Tibial nerve (tissue), 4 donors: ENCODE measurements around the gene ASCL1. TPM values are rescaled to one million over a fixed set of nuclear protein-coding genes. Genes with fewer than 3 reads are reported as not detected.

ENCODE experiments used
- DNase-seq, 2 donors: peaks; one replicate each; pipeline ENCODE4 v3.0.0-alpha.2; 2019; ENCODE audit warnings: low spot score in 2 of 2
- H3K27ac ChIP-seq, 4 donors: fragments of 200-600 bp; sonication (generic) in 3 of 4; one replicate each; pipeline ENCODE4 v1.5.1; 2017 to 2019; ENCODE audit warnings: mild to moderate bottlenecking in 1 of 4
- H3K27me3 ChIP-seq, 2 donors: fragments of 200-600 bp; sonication (generic) in 1 of 2; one replicate each; pipeline versions ENCODE4 v1.5.1 to v1.6.0; 2017 to 2019
- H3K36me3 ChIP-seq, 3 donors: fragments of 200-600 bp; sonication (generic); one replicate each; pipeline ENCODE4 v1.5.1; 2018 to 2019
- H3K4me1 ChIP-seq, 4 donors: fragments of 200-600 bp; sonication (generic) in 3 of 4; one replicate each; pipeline ENCODE4 v1.5.1; 2017 to 2019
- H3K4me3 ChIP-seq, 4 donors: fragments of 200-600 bp; sonication (generic) in 3 of 4; one replicate each; pipeline ENCODE4 v1.5.1; 2017 to 2019; ENCODE audit warnings: mild to moderate bottlenecking in 1 of 4, moderate library complexity in 1 of 4
- H3K9me3 ChIP-seq, 4 donors: fragments of 200-600 bp; sonication (generic) in 3 of 4; one replicate each; pipeline ENCODE4 v1.5.1; 2017 to 2019
- CTCF ChIP-seq, 5 experiments: fragments of 200-600 bp in 3 of 5; fragments of 450-650 bp in 2 of 5; sonication (generic) in 3 of 5; IDR thresholded peaks; one replicate each; pipeline ENCODE4 v1.5.1; 2016 to 2019; ENCODE audit warnings: antibody characterized with exemption in 5 of 5, mild to moderate bottlenecking in 3 of 5, moderate library complexity in 2 of 5
- EP300 ChIP-seq, 2 donors: sonication (generic); formaldehyde crosslinking; IDR thresholded peaks; one replicate each; pipeline ENCODE4 v1.6.1; 2017; ENCODE audit warnings: antibody characterized with exemption in 2 of 2, mild to moderate bottlenecking in 1 of 2
- POLR2A ChIP-seq, 2 donors: fragments of 450-650 bp; IDR thresholded peaks; one replicate each; pipeline ENCODE4 v1.6.1; 2017; ENCODE audit warnings: antibody characterized with exemption in 2 of 2, mild to moderate bottlenecking in 2 of 2, moderate library complexity in 2 of 2
- WGBS, 2 donors: methylation state at CpG; one replicate each; pipeline ENCODE4 v1.1.5; 2018; 5-methylcytosine and 5-hydroxymethylcytosine counted together
- total RNA-seq, 4 donors: library from RNA; depleted of rRNA; stranded (reverse); fragments of >200 nt; gene quantifications; one replicate each; pipeline ENCODE4 v1.1.0, GENCODE V29; 2016

Gene ASCL1
- total RNA-seq, 4 donors from 2014 or later: 1.6 TPM; not detected in 3

DNA sequence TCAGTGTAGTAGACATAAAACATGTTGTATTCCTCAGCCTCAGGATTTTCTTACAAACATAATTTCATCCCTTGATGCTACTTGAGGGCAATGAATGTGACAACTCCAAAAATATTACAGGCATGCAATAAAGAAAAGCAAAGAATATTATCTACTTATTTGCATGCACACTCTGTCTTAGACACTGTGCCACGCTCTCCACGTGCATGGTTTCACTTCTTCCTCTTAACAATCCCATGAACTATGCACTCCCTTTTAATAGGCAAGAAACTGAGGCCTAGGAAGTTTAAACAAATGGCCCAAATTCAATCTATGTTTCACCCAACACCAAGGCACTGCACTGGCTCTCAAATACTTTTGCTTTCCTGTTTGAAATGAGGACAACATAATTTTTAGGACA is 38.6 kb upstream of the ASCL1 start:
- Histone ChIP-seq H3K4me3 (no peak overlapping the region), H3K9me3 (no peaks in the 10 kb centered on the region), H3K4me1 (peaks cover 0 to 11% (median 0%) of the 10 kb centered on the region in 4 donors), H3K27me3 (peaks cover 0 to 2% of the 10 kb centered on the region in 2 donors), H3K27ac (no peak overlapping the region), H3K36me3 (no peaks in the 10 kb centered on the region)
- no peak for TF ChIP-seq CTCF (IDR thresholded peaks at IDR 0.05)
- TF ChIP-seq EP300 (IDR thresholded peaks at IDR 0.05): no peak
- no peak for TF ChIP-seq POLR2A (IDR thresholded peaks at IDR 0.05)
- DNase-seq: no peak
- 73 to 74% methylated on average over 2 of the region's 2 CpGs for WGBS, 2 donors

DNA sequence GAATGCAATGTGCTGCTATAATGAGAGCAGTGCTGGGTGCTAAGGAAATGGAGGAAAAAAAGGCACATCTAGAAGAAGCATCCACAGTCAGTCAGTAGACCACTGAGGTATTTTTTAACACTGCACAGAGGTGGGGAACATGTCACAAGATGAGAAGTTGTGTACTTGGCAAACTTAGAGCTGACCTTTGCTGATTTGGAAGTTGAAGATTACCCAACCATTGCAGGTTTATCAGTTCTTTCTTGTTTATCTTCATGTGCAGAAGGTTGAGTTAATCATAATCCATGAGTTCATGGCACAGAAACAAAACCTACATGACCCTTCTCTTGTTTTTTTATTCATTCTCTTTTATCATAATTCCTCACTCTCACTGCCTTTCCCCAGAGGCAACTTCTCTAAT is 37.2 kb upstream of the ASCL1 start:
- no peaks in the 10 kb centered on the region for H3K9me3 ChIP-seq
- H3K36me3 ChIP-seq: no peaks in the 10 kb centered on the region
- DNase-seq: no peak
- H3K4me3 ChIP-seq: no peak overlapping the region
- TF ChIP-seq POLR2A (IDR thresholded peaks at IDR 0.05): no peak
- TF ChIP-seq EP300 (IDR thresholded peaks at IDR 0.05): no peak
- no peak for TF ChIP-seq CTCF (IDR thresholded peaks at IDR 0.05)
- peaks cover 0 to 11% (median 0%) of the 10 kb centered on the region in 4 donors for H3K4me1 ChIP-seq
- H3K27me3 ChIP-seq: peaks cover 0 to 2% of the 10 kb centered on the region in 2 donors
- H3K27ac ChIP-seq: no peak overlapping the region

DNA sequence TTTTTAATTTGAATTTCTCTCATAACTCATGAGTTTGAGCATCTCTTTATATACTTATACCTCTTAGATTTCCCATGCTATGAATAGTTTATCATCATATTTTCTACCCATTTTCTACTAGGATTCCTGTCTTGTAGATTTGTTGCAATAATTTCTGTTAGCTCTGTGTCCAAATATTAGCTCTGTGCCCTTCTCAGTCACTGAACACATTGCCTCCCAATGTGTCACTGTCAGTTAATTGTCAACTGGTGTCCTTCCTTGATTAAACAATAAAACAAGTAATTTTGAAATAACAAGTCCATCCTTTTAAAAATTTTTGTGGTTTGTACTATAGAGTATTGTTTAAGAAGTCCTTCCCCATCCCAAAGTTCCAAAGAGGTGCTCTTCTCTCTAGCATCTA is 36.2 kb upstream of the ASCL1 start:
- Histone ChIP-seq H3K9me3 (no peaks in the 10 kb centered on the region), H3K36me3 (no peaks in the 10 kb centered on the region)

DNA sequence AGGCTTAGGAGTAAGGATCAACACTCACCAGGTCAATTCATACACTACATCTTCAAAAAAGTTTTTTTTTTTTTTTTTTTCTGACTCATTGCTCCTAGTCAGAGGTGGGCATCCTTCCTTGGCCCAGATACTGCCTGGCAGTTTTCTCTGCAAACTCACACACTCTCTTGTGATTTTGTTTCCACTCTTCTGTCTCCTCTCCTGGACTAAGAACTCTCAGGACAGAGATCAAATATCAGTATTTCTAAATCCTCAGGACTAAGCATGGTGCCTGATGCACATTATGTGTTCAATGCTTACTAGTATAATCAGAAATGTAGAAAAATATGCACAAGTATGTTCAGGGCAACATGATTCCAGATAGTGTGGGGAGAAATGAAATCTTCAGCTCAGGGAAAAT is 30.3 kb upstream of the ASCL1 start:
- H3K4me1 ChIP-seq: no peaks in the 10 kb centered on the region
- TF ChIP-seq POLR2A (IDR thresholded peaks at IDR 0.05) (no peak), EP300 (IDR thresholded peaks at IDR 0.05) (no peak), CTCF (IDR thresholded peaks at IDR 0.05) (no peak)
- H3K27me3 ChIP-seq: no peaks in the 10 kb centered on the region
- no peaks in the 10 kb centered on the region for H3K36me3 ChIP-seq
- DNase-seq: no peak
- H3K9me3 ChIP-seq: no peaks in the 10 kb centered on the region
- no peak overlapping the region for H3K4me3 ChIP-seq
- H3K27ac ChIP-seq: no peak overlapping the region

More for the DNA sequence above, 36.2 kb upstream of the ASCL1 start:
- Histone ChIP-seq H3K4me1 (peaks cover 0 to 11% (median 0%) of the 10 kb centered on the region in 4 donors), H3K4me3 (no peak overlapping the region), H3K27ac (no peak overlapping the region), H3K27me3 (peaks cover 0 to 2% of the 10 kb centered on the region in 2 donors)
- TF ChIP-seq CTCF (IDR thresholded peaks at IDR 0.05): no peak
- TF ChIP-seq EP300 (IDR thresholded peaks at IDR 0.05): no peak
- TF ChIP-seq POLR2A (IDR thresholded peaks at IDR 0.05): no peak
- DNase-seq: no peak

DNA sequence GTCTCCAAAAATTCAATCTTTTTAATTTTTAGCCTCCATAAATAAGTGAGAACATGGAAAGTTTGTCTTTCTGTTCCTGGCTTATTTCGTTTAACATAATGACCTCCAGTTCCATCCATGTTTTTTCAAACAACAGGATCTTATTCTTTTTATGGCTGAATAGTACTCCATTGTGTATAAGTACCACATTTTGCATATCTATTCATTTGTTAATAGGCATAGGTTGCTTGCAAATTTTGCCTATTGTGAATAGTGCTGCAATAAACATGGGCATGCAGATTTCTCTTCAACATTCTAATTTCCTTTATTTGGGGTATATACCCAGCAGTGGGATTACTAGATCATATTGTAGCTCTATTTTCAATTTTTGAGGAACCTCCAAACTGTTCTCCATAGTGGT is 24.3 kb upstream of the ASCL1 start:
- no peak for TF ChIP-seq POLR2A (IDR thresholded peaks at IDR 0.05)
- no peak overlapping the region for H3K4me3 ChIP-seq

DNA sequence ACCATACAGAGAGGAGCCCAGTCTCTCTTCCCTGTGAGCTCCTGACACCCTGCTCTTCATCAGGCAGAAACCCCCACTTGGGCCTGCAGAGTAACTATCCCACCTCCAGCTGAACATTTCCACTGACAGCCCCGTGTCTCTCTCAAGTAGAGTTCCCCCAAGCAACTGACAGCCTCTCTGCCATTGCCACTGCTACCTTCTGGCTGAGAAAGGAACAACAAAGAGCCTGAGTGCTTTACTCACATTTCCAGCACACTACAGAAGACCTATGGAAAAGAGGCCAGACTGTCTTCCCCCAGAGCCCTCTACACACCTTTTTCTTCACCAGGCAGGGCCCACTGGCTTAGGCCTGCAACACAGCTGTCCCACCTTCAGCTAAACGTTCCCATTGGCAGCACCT is 18.4 kb upstream of the ASCL1 start:
- Histone ChIP-seq H3K4me1 (no peaks in the 10 kb centered on the region), H3K36me3 (no peaks in the 10 kb centered on the region), H3K9me3 (peaks cover 0 to 17% (median 0%) of the 10 kb centered on the region in 4 donors), H3K27ac (no peak overlapping the region), H3K4me3 (no peak overlapping the region), H3K27me3 (no peaks in the 10 kb centered on the region)
- no peak for DNase-seq
- 53 to 60% methylated on average over 2 of the region's 2 CpGs for WGBS, 2 donors
- TF ChIP-seq POLR2A (IDR thresholded peaks at IDR 0.05): no peak
- no peak for TF ChIP-seq CTCF (IDR thresholded peaks at IDR 0.05)
- no peak for TF ChIP-seq EP300 (IDR thresholded peaks at IDR 0.05)

More for the DNA sequence above, 24.3 kb upstream of the ASCL1 start:
- Histone ChIP-seq H3K36me3 (no peaks in the 10 kb centered on the region), H3K27ac (no peak overlapping the region), H3K27me3 (no peaks in the 10 kb centered on the region), H3K9me3 (no peaks in the 10 kb centered on the region), H3K4me1 (no peaks in the 10 kb centered on the region)
- DNase-seq: no peak
- 38 to 56% methylated on average over 1 of the region's 1 CpG for WGBS, 2 donors
